Measurements from ENCODE around the gene ERP29.

DNA sequence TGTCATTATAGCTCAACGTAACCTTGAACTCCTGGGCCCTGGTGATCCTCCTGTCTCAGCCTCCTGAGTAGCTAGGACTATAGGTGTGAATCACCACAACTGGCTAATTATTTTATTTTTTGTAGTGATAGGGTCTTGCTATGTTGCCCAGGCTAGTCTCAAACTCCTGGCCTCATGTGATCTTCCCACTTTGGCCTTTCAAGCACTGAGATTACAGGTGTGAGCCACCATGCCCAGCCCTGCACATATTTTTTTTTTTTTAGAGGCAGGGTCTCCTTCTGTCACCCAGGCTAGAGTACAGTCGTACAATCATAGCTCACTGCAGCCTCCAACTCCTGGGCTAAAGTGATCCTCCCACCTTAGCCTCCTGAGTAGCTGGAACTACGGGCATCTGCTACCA is 9.2 kb upstream of the ERP29 start:
- TF ChIP-seq, protein P1, sequence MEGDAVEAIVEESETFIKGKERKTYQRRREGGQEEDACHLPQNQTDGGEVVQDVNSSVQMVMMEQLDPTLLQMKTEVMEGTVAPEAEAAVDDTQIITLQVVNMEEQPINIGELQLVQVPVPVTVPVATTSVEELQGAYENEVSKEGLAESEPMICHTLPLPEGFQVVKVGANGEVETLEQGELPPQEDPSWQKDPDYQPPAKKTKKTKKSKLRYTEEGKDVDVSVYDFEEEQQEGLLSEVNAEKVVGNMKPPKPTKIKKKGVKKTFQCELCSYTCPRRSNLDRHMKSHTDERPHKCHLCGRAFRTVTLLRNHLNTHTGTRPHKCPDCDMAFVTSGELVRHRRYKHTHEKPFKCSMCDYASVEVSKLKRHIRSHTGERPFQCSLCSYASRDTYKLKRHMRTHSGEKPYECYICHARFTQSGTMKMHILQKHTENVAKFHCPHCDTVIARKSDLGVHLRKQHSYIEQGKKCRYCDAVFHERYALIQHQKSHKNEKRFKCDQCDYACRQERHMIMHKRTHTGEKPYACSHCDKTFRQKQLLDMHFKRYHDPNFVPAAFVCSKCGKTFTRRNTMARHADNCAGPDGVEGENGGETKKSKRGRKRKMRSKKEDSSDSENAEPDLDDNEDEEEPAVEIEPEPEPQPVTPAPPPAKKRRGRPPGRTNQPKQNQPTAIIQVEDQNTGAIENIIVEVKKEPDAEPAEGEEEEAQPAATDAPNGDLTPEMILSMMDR (IDR thresholded peaks at IDR 0.05) = no peak
- TF ChIP-seq POLR2A (IDR thresholded peaks at IDR 0.05) = no peak
